CD4-positive, alpha-beta T cell (primary cell): Measurements from ENCODE around the gene SHPK. TPM values are rescaled to one million over a fixed set of nuclear protein-coding genes. Genes with fewer than 3 reads are reported as not detected.

ENCODE experiments used
- ATAC-seq: fragments of 200-7000 bp; cut with Tn5 transposase; one replicate; pipeline ENCODE4 v1.10.0; 2022; ENCODE audit warnings: mild to moderate bottlenecking; ENCODE audit not compliant: poor library complexity
- CTCF ChIA-PET: fragments of 350-600 bp; sonication (Branson Sonifier 250); formaldehyde crosslinking; loops from one replicate; lab custom pipeline; 2021; ENCODE audit warnings: antibody characterized with exemption, inconsistent platforms; lab: Charles Lee
- POLR2A ChIA-PET: fragments of 350-600 bp; sonication (Branson Sonifier 250); formaldehyde crosslinking; loops from one replicate; lab custom pipeline; 2021; ENCODE audit warnings: antibody characterized with exemption, inconsistent platforms; lab: Charles Lee
- DNase-seq, 14 experiments: peaks; one replicate each; pipeline ENCODE4 v3.0.0-alpha.2; 2013 to 2020; ENCODE audit warnings: mixed read lengths in 2 of 14
- H3K27ac ChIP-seq, 2 donors: one replicate each; pipeline versions ENCODE4 v1.5.1 to v1.7.0; 2013; ENCODE audit warnings: low read length in 2 of 2, low read depth in 1 of 2, mild to moderate bottlenecking in 1 of 2
- H3K27me3 ChIP-seq, 2 experiments: 1 replicate in 1 of 2; 2 replicates in 1 of 2; pipeline versions ENCODE4 v1.6.1 to v1.7.0; 2013; ENCODE audit warnings: low read length in 2 of 2, control low read depth in 1 of 2, mild to moderate bottlenecking in 1 of 2, moderate library complexity in 1 of 2; ENCODE audit not compliant: insufficient read depth in 2 of 2, control insufficient read depth in 1 of 2
- H3K36me3 ChIP-seq: one replicate; pipeline ENCODE4 v1.6.1; 2013; ENCODE audit warnings: low read length, control low read depth; ENCODE audit not compliant: insufficient read depth
- H3K4me1 ChIP-seq: one replicate; pipeline ENCODE4 v1.6.1; 2013; ENCODE audit warnings: low read length, control low read depth; ENCODE audit not compliant: insufficient read depth
- H3K4me3 ChIP-seq: one replicate; pipeline ENCODE4 v1.5.1; 2013; ENCODE audit warnings: mild to moderate bottlenecking, low read length, moderate library complexity
- H3K9me3 ChIP-seq, 2 experiments: 1 replicate in 1 of 2; 2 replicates in 1 of 2; pipeline versions ENCODE4 v1.6.1 to v1.7.0; 2013; ENCODE audit warnings: low read length in 2 of 2, mild to moderate bottlenecking in 2 of 2, control low read depth in 1 of 2, moderate library complexity in 1 of 2; ENCODE audit not compliant: control insufficient read depth in 1 of 2, insufficient read depth in 1 of 2
- H3K27ac Mint-ChIP-seq: one replicate; pipeline ENCODE4 v1.8.0; 2020; ENCODE audit warnings: mixed read lengths
- H3K27me3 Mint-ChIP-seq: one replicate; pipeline ENCODE4 v1.8.0; 2021; ENCODE audit warnings: mixed read lengths
- H3K36me3 Mint-ChIP-seq: one replicate; pipeline ENCODE4 v1.8.0; 2021; ENCODE audit warnings: low read depth, mixed read lengths
- H3K4me1 Mint-ChIP-seq: one replicate; pipeline ENCODE4 v1.8.0; 2021; ENCODE audit warnings: low read depth, mixed read lengths
- H3K4me3 Mint-ChIP-seq: one replicate; pipeline ENCODE4 v1.8.0; 2020; ENCODE audit warnings: mild to moderate bottlenecking, mixed read lengths
- H3K9me3 Mint-ChIP-seq: one replicate; pipeline ENCODE4 v1.8.0; 2020; ENCODE audit warnings: mixed read lengths
- intact Hi-C, 2 experiments: fragments of 100-400 bp; cut with DNase I in 1 of 2; cut with micrococcal nuclease in 1 of 2; formaldehyde crosslinking; loops; one replicate each; pipeline versions ENCODE4 v1.15.1 to v1.9.0; 2023 to 2025; cut with DNase I, micrococcal nuclease
- total RNA-seq, 174 experiments: library from RNA in 2 of 174; stranded (reverse) in 2 of 174; gene quantifications; one replicate each; pipeline ENCODE4 v1.2.3 and lab custom pipeline; 2021 to 2026
- TF ChIP-seq, protein P1 (sequence below): fragments of 200-600 bp; IDR thresholded peaks from one replicate; pipeline ENCODE4 v1.8.0; 2022; ENCODE audit warnings: antibody characterized with exemption, mild to moderate bottlenecking

The SHPK gene
- total RNA-seq, 2 experiments from 2014 or later, result 3.4 TPM

DNA sequence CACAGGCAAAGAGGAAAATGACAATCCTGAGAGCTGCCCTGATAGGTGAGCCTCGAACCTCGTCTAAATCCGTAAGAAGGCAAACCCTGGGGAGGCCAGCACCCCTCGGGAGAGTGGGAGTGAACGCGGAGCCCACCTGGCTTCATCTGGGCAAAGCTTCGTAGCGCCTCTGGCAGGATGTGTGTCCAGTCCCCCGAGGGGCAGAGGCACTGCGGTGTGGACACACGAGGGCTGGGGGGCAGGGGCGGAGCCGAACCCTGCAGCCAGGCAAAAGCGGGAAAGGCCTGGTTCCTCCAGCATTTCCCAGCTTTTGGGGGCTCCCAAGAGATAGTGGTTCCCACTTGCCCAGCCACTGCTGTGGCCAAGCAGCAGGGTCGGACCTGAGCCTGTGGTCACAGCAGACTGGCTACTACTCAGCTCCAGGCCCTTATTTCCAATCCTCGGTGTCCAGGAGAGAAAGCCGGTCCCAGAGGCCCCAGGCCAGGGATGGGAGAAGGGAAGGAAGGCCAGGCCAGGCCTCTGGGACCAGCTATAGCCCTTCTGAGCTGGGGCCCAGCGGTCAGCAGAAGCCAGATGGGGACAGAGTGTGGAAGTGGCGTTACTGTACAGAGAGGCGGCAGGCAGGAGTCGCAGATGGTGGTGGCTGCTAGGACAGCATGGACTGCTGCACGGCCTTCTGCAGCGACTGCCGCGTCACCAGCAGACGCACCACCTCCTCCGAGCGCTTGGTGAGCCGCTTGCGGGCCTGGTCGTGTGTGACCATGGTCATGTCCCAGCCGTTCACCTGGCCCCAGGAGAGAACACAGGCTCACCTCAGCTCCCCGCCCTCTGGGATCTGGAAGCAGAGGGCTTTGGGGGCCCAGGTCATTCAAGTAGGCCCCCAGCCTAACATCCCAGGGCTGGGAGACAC is 27.3 kb upstream of the SHPK start:
- ChIA-PET POLR2A (interaction anchor here (0.6 kb wide), 1 partner anchor 162 kb away, joined by 4 read pairs; no protein-coding TSS in a partner anchor), CTCF (no interaction called here)
- no peaks in the 10 kb centered on the region for H3K27me3 ChIP-seq
- intact Hi-C loops, result no loop called here
- ATAC-seq (no peak), DNase-seq (no peak)
- Mint-ChIP-seq H3K36me3 (no peaks in the 10 kb centered on the region), H3K9me3 (no peaks in the 10 kb centered on the region), H3K27me3 (no peaks in the 10 kb centered on the region), H3K4me1 (peaks cover 2% of the 10 kb centered on the region), H3K27ac (no peak overlapping the region), H3K4me3 (no peak overlapping the region)
- H3K9me3 ChIP-seq, result no peaks in the 10 kb centered on the region
- no peak overlapping the region for H3K27ac ChIP-seq
- peaks cover 11% of the 10 kb centered on the region for H3K4me1 ChIP-seq
- H3K4me3 ChIP-seq, result no peak overlapping the region
- TF ChIP-seq, protein P1, sequence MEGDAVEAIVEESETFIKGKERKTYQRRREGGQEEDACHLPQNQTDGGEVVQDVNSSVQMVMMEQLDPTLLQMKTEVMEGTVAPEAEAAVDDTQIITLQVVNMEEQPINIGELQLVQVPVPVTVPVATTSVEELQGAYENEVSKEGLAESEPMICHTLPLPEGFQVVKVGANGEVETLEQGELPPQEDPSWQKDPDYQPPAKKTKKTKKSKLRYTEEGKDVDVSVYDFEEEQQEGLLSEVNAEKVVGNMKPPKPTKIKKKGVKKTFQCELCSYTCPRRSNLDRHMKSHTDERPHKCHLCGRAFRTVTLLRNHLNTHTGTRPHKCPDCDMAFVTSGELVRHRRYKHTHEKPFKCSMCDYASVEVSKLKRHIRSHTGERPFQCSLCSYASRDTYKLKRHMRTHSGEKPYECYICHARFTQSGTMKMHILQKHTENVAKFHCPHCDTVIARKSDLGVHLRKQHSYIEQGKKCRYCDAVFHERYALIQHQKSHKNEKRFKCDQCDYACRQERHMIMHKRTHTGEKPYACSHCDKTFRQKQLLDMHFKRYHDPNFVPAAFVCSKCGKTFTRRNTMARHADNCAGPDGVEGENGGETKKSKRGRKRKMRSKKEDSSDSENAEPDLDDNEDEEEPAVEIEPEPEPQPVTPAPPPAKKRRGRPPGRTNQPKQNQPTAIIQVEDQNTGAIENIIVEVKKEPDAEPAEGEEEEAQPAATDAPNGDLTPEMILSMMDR, result no peak
- H3K36me3 ChIP-seq, result peaks cover 3% of the 10 kb centered on the region

DNA sequence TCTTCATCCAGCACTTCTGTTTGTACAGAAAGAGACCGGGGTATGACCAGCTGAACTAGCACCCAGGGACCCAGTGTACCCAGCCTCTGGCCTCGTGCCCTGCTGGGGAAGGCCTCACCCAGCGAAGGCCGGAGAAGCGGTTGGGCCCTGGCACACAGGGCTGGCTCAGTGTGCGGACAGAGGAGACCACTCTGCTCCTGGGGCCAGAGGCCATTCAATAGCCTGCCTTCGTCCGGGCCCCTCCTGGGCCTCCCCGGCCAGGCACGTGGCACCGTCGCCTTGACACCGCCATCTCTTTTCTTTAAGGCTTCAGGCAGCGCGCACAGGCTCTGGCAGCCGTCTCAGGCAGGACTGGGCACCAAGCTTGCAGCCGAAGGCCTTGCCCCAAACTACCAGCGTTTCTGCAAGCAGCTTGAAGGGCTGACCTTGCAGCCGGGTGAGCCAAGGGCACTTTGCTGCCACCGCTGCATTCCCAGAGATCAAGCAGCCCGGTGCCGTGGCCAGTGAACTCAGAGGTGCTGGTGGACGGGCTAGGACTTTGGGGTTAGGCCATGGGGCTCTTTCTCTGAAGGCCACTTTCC is 24.4 kb upstream of the SHPK start:
- no peak overlapping the region for H3K27ac ChIP-seq
- no peaks in the 10 kb centered on the region for H3K4me1 Mint-ChIP-seq
- H3K27me3 Mint-ChIP-seq, result no peaks in the 10 kb centered on the region
- peaks cover 3% of the 10 kb centered on the region for H3K36me3 ChIP-seq
- H3K4me3 ChIP-seq, result no peak overlapping the region
- no peaks in the 10 kb centered on the region for H3K4me1 ChIP-seq
- no peaks in the 10 kb centered on the region for H3K36me3 Mint-ChIP-seq
- ATAC-seq (no peak), DNase-seq (no peak)
- H3K27ac Mint-ChIP-seq, result no peak overlapping the region
- TF ChIP-seq, protein P1, result no peak
- intact Hi-C loops, result no loop called here
- no peaks in the 10 kb centered on the region for H3K9me3 ChIP-seq
- no peaks in the 10 kb centered on the region for H3K9me3 Mint-ChIP-seq
- CTCF ChIA-PET, result no interaction called here
- POLR2A ChIA-PET, result no interaction called here
- H3K27me3 ChIP-seq, result no peaks in the 10 kb centered on the region
- no peak overlapping the region for H3K4me3 Mint-ChIP-seq

DNA sequence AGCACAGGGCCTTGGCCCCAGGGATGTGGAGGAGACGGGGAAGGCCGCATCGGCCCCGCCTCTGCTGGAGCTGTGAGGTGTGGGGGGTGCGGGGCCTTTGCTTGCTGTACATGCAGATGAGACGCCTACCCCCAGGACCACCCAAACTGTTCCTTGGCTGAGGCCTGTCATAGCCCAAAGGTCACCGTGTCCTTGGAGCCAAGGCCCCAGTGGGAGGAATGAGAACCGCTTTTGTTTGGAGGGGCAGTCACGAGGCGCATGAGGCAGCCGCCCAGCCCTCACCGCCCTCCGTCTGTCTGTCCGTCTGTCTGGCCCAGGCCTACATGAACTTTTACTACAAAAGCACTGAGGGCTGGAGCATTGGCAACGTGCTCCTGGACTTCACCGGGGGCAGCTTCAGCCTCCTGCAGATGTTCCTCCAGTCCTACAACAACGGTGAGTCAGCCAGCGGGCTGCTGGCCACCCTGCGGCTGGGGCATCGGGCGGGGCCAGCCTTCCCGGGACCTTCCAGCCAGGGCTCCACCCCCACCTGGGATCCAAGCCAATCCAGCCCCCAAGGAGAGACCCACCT is 23.6 kb upstream of the SHPK start:
- H3K9me3 Mint-ChIP-seq, result no peaks in the 10 kb centered on the region
- no peak overlapping the region for H3K4me3 ChIP-seq
- no peak for DNase-seq
- no peaks in the 10 kb centered on the region for H3K36me3 Mint-ChIP-seq
- H3K27me3 ChIP-seq, result no peaks in the 10 kb centered on the region
- no peak overlapping the region for H3K4me3 Mint-ChIP-seq
- intact Hi-C loops, result no loop called here
- ChIA-PET POLR2A (no interaction called here), CTCF (no interaction called here)
- H3K27ac ChIP-seq, result no peak overlapping the region
- TF ChIP-seq, protein P1, result no peak
- no peaks in the 10 kb centered on the region for H3K9me3 ChIP-seq
- ATAC-seq, result no peak
- H3K4me1 Mint-ChIP-seq, result no peaks in the 10 kb centered on the region
- H3K4me1 ChIP-seq, result no peaks in the 10 kb centered on the region
- H3K27ac Mint-ChIP-seq, result no peak overlapping the region
- no peaks in the 10 kb centered on the region for H3K27me3 Mint-ChIP-seq
- peaks cover 3% of the 10 kb centered on the region for H3K36me3 ChIP-seq
